ENCODE measurements around the gene CFAP99. TPM values are rescaled to one million over a fixed set of nuclear protein-coding genes. Genes with fewer than 3 reads are reported as not detected.

The CFAP99 gene
- total and polyA plus RNA-seq, 2 of the 8 experiments (the other 6 are each of a cell fraction or from before 2014, with no cell fraction given), result not detected

DNA sequence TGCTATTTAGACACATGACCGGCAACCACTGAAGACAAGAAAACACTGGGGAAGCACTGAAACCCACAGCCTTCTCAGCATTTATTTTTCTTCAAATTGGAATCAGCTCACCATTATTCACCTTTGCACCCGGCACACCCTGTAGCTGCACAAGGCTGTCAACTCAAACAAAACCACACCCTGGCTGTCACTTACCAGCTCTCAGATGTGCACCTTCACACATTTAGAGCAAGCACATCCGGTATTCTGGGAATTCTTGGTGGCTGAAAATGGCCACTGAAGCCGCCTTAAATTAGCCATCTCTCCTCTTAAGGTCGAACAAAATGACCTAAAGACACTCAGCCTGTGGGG is 6.2 kb upstream of the CFAP99 start (continued):
- no peak for TF ChIP-seq EZH2 (IDR thresholded peaks at IDR 0.05; ENCODE audit: low read depth, low read length, severe bottlenecking)
- TF ChIP-seq SUZ12 (IDR thresholded peaks at IDR 0.05; ENCODE audit: low read length), result no peak
- TF ChIP-seq EGR1 (IDR thresholded peaks at IDR 0.05; ENCODE audit: borderline replicate concordance, low read depth, low read length), result no peak
- no peak for TF ChIP-seq SP2 (IDR thresholded peaks at IDR 0.05; ENCODE audit: low read length)
- no peak for TF ChIP-seq RXRA (IDR thresholded peaks at IDR 0.05; ENCODE audit: insufficient read depth, low read depth, low read length)
- TF ChIP-seq TAF1 (IDR thresholded peaks at IDR 0.05; ENCODE audit: low read depth, low read length), result no peak
- no peak for TF ChIP-seq SIRT6 (IDR thresholded peaks at IDR 0.05; ENCODE audit: low read length)
- TF ChIP-seq CHD1 (IDR thresholded peaks at IDR 0.05; ENCODE audit: low read depth, low read length), result no peak
- no peak for TF ChIP-seq CBX5 (IDR thresholded peaks at IDR 0.05; ENCODE audit: low read depth, low read length)
- TF ChIP-seq HDAC2 (IDR thresholded peaks at IDR 0.05; ENCODE audit: borderline replicate concordance in 1 of 2, low read depth in 2 of 2, low read length in 2 of 2), result no peak
- TF ChIP-seq SP4 (IDR thresholded peaks at IDR 0.05; ENCODE audit: low read length), result no peak

Data from H1 (cell line).